SU-DHL-6 (cell line): ENCODE results near the gene ASNSD1.

ENCODE experiments used
- EZH2phosphoT487 ChIP-seq: fragments of 200-600 bp; sonication (generic), shearing (Covaris generic); conservative IDR thresholded peaks from 2 replicates; pipeline ENCODE4 v1.6.1; 2018; ENCODE audit warnings: mild to moderate bottlenecking, antibody characterized with exemption, low read length, moderate library complexity, mixed read lengths
- TF ChIP-seq, protein P1 (sequence below): fragments of 200-600 bp; sonication (generic); IDR thresholded peaks from one replicate; pipeline ENCODE4 v1.5.1; 2017; ENCODE audit warnings: antibody characterized with exemption, mild to moderate bottlenecking, low read length, moderate library complexity; ENCODE audit not compliant: insufficient read depth, poor library complexity, severe bottlenecking

DNA sequence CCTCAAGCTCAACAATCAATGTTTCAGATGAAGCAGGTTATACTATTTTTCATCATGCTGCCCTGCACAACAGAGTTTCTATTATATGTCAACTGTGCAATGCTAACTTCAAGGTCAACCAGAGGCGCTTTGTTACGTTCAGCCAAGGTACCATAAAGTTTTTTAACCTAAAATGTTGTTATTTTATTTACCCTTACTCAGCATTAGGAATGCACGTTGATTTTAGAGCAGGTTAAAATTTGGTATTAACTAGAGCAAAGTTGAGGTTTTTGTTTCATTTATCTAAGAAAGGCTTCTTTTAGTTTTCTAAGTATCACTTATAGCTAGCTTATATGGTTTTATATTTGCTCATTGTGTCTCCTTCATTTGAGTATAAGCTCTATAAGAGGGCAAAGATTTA lies 35.0 kb downstream of the ASNSD1 start:
- TF ChIP-seq, protein P1, sequence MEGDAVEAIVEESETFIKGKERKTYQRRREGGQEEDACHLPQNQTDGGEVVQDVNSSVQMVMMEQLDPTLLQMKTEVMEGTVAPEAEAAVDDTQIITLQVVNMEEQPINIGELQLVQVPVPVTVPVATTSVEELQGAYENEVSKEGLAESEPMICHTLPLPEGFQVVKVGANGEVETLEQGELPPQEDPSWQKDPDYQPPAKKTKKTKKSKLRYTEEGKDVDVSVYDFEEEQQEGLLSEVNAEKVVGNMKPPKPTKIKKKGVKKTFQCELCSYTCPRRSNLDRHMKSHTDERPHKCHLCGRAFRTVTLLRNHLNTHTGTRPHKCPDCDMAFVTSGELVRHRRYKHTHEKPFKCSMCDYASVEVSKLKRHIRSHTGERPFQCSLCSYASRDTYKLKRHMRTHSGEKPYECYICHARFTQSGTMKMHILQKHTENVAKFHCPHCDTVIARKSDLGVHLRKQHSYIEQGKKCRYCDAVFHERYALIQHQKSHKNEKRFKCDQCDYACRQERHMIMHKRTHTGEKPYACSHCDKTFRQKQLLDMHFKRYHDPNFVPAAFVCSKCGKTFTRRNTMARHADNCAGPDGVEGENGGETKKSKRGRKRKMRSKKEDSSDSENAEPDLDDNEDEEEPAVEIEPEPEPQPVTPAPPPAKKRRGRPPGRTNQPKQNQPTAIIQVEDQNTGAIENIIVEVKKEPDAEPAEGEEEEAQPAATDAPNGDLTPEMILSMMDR, result no peak
- TF ChIP-seq EZH2phosphoT487, result no peak
